HL-60/S4 treated with phorbol 12-myristate 13-acetate at 8.2 ng/mL for 4 days and 3 days (cell line): ENCODE measurements around the gene NAT8.
"Not testable (repeated sequence)": the region's sequence is repeated elsewhere in the genome, so short reads cannot be mapped to it uniquely, and the experiment has no call there.

Experiments
- in situ Hi-C: fragments of 300-500 bp; cut with MboI; formaldehyde crosslinking; loops from 2 replicates; pipeline ENCODE4 v1.15.0; 2022; ENCODE audit warnings: low sequenced_read_pairs

NAT8 gene

DNA sequence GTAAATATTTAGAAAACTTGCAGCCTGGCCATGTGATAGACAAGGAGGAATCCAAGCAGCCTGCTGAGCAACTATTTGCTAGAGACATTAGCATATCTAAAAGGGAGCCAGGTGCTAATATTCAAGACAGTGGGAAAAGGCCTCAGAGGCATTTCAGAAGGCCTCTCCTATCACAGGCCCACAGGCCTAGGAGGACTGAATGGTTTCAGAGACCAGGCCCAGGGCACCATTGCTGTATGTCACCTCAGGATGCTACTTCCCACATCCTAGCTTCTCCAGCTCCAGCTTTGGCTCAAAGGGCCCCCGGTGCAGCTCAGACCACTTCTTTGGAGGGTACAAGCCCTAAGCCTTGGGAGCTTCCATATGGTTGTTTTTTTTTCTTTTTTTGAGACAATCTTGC is 3.8 kb downstream of the NAT8 start:
- in situ Hi-C loops = no loop called here

DNA sequence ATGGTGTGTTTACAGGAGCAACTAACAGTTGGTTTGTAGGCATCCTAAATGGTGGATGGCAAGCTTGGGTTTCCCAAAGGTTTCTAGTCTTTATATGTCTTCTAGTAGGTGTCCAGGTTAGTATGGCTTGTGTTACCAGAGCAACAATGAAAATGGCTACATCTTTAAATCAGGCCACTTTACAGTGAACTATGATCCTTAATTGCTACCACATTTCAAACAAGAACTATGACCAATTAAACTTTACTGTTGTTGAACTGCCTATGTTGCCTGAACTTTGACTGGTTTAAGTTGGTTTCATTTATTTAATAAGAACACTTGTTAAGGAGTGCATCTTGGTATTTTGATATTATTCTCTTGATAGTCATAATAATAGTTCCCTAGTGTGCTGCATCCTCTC is 5.2 kb downstream of the NAT8 start:
- in situ Hi-C loops = not testable (repeated sequence)

DNA sequence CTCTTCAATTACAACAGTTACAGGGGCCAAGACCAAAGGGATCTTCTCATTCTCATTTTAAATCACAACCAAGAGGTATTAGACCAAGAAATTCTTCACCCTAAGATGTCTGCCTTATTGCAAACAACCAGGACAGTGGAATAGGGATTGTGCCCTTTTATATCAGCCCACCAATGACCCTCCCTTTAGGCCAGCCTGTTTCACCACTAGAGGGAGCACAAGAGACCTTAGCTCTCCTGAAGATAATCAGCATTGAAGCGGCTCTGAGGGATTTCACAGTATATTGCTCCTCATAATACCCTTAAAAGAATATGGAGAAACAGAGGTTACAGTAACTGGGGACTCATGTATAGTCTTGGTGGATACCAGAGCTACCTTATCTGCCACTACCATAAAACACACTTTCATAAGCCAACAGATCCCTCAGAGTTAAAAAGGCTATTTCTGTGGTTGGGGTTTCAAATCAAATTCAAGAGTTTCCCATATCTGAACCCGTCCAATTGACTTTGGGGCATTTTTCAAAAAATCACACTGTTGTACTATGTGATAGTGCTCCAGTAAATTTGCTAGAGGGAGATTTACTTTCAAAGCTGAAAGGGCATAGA is 11.5 kb downstream of the NAT8 start:
- in situ Hi-C loops = not testable (repeated sequence)

DNA sequence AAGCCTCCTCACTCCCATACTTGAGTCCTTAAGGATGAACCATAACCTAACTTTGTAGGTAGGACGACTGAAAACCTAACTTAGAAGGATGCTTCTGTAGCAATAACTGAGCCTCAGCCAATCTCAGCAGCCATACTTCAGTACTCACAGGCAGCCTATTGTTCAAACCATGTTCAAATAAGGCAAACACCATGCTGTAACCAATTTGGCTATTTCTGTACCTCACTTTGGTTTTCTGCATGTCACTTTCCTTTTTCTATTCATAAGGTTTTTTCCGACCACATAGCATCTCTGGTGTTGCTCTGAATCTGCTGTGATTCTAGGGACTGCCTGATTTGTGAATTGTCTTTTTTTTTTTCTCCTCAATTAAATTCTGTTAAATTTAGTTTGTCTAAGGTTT is 13.7 kb downstream of the NAT8 start:
- in situ Hi-C loops = not testable (repeated sequence)

DNA sequence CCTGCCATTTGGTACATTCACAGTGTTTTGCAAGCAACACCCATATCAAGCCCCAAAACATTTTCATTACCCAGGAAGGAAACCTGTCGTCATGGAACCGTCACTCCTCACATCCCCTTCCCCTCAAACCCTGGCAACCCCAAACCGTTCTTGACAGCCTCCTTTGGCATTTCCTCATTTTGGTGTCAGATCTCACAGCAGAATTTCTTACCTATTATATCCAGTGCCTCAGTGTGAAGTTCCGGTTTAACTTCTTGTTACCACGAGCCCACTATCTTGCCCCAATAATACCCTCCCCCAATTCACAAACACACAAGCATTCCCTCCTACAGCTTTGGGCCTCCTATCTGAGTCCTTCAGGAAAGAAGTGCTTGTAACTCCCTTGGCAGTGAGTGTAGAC is 16.0 kb downstream of the NAT8 start:
- in situ Hi-C loops = not testable (repeated sequence)

DNA sequence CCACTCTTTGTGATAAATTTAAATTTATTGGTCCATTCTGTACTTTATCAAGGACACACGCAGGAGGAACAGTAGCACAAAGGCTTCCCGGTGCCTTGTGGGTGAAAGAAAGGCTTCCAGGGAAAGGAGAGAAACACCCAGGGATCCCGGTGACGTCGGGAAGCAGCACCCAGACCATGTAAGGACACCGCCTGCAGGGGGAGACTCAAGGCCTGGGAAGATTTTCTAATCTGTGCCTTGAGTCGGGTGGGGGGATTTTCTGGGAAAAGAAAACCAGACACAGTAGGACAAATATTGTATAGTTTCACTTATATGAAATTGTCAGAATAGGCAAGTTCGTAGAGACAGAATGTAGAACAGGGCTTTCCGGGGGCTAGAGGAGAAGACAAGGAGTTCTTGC is 17.6 kb downstream of the NAT8 start:
- in situ Hi-C loops = not testable (repeated sequence)

DNA sequence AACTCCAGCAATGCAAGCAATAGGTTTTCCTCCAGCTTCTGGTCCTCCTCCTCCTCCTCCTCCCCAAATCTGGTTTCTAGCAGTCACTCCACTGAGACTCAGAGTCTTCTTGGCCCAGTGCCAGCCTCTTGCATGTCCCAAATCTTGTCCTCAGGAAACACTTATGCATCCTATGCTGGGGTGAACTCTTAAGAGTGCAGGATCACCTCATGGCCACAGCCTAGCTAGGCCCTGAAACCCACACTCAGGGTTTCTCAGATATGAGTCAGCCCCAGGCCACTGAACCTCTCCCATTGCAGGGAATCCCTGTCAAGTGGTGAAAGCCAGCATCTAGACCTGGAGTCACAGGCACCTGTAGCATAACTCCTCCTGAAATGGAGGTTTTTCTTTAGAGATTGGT is 18.2 kb downstream of the NAT8 start:
- in situ Hi-C loops = not testable (repeated sequence)

DNA sequence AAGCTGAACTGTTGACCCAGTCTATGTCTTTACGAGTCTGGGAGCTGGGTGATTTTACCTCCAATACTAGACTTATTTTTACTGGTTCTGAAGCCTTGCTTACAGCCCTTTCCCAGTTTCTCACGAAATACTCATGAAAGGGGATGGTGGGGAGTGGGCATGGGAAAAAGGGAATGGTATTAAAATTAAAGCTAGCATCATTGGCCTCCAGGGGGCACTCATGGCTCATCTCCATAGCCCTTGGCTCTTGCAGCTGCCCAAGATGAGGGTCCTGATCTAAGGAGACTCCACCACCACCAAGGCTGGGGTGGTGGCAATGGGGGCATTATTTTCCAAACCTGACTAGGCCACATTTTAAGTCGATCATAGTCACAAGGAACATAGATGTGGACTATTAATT is 22.3 kb downstream of the NAT8 start:
- in situ Hi-C loops = not testable (repeated sequence)

DNA sequence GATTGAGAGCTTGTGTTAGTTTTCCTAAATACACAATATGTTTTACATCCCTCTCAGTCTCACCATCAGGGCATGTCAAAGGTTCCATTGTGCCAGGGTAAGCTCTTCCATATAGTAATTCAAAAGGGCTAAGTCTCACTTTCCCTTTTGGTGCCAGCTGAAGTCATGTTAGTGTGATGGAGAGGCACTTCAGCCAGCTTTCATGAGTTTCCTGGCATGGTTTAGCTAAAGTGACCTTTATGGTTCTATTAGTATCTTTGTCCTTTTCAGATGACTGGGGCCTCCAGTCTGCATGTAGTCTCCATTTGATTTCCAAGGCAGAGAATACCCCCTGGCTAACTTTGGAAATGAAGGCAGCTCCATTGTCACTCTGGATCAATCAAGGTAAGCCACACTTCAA is 27.2 kb downstream of the NAT8 start:
- in situ Hi-C loops = no loop called here

DNA sequence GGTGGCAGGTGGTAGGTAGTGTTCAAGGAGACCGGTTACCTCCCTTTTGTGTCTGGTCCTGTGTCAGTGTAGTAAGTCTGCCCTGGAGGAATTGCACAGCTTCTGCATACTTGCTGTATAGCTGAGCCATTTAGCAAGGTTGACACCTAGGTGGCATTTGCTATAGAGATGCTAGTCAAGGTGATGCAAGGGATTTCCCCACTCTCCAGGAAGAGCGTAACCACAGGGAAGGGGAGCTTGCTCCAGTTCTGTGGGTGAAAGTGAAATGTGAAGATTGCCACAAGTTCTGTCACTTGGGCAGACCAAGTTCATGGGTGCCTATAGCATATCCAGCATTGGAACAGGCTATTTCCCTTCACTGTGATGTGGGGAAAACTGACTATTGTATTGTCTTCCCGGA is 28.1 kb downstream of the NAT8 start:
- in situ Hi-C loops = no loop called here

DNA sequence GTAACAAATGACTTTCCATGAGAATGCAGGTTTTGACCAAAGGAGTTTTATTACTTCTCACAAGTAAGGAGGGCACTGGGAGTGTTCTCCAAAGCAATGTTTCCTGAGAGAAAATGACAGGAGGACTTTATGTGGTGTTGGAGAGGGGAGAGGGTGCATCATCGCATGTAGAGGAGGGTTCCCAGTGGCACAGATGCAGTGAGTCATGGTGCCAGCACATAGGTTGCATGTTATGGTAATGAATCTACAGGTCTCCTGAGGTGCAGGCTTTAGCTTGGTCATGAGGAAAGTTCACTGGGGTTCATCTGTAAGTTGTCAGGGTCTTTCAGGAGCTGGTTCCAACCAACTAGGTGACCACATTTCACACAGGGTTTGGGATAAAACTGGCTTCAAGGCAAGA is 30.4 kb downstream of the NAT8 start:
- in situ Hi-C loops = no loop called here

DNA sequence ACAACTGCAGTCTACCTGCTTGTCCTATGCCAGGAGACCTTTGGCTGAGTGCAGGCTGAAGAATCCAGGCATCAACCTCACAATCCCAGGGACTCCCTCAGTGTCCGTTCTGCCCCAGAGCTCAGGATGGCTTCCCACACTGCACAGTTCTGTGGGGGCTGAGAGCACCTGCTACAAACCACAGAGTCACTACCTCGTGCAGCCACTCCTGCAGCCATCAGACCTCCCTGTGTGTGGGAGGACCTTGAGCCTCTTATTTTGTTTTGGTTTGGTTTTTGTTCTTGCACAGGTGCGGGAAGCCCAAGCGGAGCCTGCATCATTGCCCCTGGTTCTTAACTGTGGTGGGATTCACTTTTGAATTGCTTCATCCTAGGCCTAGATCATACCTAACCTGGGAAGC is 31.0 kb downstream of the NAT8 start:
- in situ Hi-C loops = no loop called here

DNA sequence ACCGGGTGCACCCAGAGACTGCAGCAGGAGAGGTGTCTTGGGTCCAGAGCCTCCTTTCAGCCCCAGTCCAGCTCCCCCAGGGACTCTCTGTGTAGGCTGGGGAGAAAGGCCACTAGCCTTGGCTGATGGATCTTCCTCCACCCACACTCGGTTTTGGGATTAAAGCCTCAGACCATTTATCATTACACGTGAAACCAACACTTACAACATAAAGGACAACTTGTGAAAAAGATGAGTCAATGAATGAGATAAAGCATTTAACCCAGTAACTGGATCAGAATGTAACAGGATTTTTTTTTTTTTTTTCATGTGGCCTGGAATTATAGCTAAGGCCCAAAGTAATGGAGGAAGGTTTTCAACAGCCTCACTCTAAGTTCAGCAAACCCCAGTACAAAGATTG is 32.1 kb downstream of the NAT8 start:
- in situ Hi-C loops = no loop called here

DNA sequence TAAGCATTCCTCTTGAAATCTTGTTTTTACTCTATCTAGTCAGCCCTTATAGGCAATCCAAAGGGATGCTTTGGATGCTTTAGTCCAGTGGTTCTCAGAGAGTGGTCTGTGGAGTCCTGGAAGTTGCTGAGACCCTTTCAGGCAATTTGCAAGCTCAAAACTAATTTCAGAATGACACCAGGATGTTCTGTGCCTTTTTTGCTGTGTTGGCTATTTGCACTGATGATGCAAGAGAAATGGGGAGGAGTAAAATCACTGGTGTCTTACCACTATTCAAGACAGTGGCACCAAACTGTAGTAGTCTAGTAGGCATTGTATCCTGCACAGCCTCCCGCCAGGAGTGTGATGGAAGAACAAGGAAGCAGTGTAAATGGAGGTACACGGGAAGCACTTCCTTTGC is 37.6 kb downstream of the NAT8 start:
- in situ Hi-C loops = not testable (repeated sequence)

DNA sequence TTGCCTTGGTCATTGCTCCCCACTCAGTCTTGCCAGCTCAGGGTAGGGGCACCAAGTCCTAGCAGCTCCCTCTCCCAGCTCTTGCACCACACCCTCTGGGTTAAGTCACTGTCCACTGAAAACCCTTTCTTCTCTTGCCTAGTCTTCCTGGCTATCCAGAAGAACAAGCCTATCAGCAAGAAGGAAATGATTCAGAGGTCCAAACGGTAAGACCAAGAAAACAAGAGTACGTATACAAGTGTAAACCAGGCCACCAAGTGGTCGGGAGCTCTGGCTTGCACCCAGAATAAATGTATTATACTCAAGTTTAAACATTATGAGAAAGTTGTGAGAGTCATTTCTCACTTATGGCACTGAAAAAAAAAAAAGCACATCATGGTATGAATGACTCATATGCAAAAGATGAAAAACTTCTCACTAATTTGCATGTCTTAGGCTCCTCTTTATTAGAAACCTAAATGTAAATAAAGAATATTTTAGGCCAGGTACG is 39.1 kb downstream of the NAT8 start:
- in situ Hi-C loops = not testable (repeated sequence)

DNA sequence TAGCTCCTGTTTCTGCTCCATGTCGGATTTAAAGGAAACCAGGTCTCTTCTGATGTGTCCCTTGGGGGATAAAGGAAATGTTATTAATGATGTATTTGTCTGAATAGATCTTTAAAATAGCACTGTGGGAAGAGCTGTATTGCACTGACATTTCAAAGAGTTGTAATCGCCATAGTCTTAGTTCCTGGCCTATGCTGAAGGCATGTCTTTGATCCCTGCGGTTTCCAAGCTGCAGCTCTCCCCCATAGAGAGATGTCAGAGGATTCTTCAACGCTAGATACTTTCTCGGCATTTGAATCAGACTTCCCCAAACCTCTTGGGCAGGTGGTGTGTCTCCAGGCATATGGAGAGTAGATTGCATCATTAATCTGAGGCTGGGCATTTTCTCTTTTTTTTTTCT is 40.4 kb downstream of the NAT8 start:
- in situ Hi-C loops = no loop called here

DNA sequence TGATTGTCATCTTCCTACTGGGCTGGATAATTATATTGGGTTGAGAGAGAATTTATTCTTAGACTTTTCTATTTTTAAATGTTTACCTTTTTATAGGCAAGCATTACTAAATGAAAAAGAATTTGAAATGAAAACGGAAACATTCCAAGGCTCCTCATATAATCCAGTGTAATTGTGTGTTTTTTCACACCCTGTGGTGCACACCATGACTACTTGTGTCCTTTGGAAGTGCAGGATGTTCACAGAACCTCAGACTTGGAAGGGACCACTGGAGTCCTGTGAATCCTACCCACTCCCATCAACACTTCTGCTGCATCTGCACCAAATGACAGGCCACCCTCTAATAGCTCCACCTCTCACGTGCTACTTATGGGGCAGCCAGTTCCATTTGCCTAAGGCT is 48.0 kb downstream of the NAT8 start:
- in situ Hi-C loops = no loop called here

DNA sequence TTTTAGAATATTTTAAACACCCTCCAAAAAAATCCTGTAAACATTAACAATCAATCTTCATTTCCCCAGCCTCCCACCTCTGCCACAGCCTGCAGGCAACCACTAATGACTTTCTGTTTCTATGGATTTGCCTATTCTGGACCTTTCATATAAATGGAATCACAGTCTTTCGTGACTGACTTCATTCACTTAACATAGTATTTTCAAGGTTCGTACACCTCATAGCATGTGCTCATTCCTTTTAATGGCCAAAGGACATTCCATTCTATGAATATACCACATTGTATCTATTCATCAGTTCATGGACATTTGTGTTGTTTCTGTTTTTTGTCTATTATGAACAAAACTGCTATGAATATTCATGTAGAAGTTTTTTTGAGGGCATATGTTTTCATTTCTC is 48.5 kb downstream of the NAT8 start:
- in situ Hi-C loops = no loop called here
